Erythroblast (primary cell): ENCODE data around the gene SPRN.

Experiments used
- GATA1 ChIP-seq: IDR thresholded peaks from 2 replicates; pipeline ENCODE4 v1.6.1; 2011; ENCODE audit warnings: low read depth, mild to moderate bottlenecking, control low read depth, low read length, moderate library complexity
- POLR2A ChIP-seq: IDR thresholded peaks from 2 replicates; pipeline ENCODE4 v1.6.1; 2011; ENCODE audit warnings: mild to moderate bottlenecking, low read length

- no peak for TF ChIP-seq POLR2A
- TF ChIP-seq GATA1, result no peak
These were observed 39.2 kb downstream of the SPRN start for GRCh38 chr10:133385214-133385613.
